NCI-H1436 treated with DMSO at 0.1 percent for 48 hours (cell line): ENCODE results near the gene SLC34A1.

Source experiments
- DNase-seq: peaks from one replicate; lab custom pipeline; 2025; lab: John Stamatoyannopoulos, UW

The SLC34A1 gene

DNA sequence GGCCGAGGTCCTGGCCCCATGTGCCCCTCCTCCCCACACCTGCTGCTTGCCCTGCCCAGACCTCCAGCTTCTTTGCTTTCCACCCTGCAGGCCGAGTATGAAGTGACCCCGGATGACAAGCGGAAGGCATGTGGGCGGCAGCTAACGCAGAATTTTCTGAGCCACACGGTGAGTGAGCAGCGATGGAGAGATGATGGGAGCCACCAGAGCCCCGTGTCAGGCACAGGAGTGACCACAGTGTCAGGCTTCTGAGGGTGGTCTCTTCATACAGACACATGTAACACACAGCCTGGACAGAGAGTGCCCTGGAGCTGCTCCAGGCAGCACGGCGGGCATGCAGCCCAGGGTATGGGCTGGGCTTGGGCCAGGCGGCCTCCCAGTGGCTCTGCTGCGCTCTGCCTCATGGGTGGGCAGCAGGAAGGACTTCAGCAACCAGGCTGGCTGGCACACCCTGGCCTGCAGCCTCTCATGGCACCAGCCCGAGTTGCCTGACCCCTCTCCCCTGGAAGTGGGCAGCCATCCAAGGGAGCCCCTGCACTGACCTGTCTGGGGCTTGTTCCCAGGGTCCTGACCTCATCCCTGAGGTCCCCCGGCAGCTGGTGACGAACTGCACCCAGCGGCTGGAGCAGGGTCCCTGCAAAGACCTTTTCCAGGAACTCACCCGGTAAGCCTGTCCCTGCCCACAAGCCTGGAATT lies 48.1 kb downstream of the SLC34A1 start:
- DNase-seq, result no peak

DNA sequence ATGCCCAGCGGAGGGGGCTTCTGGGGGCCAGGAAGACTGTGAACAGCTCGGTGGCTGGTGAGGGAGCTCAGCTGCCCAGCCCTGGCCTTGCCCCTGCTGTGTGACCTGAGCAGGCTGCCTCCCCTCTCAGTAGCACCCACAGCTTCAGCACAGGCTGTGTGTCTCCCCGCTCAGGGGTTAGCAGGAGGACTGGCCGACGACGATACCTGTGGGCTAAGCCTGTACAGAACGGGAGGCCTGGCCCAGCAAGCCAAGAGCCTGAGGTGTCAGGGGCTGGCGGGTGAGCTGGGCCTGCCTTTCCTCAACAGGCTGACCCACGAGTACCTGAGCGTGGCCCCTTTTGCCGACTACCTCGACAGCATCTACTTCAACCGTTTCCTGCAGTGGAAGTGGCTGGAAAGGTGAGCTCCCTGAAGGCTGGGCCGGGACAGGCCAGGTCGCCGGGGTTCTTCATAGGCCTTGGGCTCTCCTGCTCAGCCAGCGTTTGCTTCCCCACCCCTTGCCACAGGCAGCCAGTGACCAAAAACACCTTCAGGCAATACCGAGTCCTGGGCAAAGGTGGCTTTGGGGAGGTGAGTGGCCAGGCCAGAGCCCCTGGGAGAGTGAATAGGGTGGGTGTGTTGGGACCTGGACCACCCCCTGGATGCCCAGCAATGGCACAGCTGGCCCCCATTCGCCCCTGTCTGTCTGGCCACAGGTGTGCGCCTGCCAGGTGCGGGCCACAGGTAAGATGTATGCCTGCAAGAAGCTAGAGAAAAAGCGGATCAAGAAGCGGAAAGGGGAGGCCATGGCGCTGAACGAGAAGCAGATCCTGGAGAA lies 48.8 kb downstream of the SLC34A1 start:
- DNase-seq, result no peak

DNA sequence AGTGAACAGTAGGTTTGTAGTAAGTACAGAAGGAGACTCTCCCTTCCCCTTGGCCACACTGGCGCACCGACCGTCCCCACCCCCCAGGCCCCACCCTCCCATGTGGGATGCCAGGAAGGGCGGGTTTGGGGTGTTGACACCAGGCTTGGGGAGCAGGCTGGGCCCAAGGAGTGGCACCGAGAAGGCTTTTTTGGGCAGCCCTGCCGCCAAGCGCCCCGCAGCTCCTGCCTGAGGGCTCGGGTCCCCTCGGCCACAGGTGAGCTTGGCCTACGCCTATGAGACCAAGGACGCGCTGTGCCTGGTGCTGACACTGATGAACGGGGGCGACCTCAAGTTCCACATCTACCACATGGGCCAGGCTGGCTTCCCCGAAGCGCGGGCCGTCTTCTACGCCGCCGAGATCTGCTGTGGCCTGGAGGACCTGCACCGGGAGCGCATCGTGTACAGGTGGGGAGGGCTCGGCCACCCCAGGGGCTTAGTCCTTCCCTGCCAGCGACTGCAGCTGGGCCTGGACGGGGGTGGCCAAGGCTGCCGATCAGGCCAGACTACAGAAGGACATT lies 49.5 kb downstream of the SLC34A1 start:
- DNase-seq, result no peak

DNA sequence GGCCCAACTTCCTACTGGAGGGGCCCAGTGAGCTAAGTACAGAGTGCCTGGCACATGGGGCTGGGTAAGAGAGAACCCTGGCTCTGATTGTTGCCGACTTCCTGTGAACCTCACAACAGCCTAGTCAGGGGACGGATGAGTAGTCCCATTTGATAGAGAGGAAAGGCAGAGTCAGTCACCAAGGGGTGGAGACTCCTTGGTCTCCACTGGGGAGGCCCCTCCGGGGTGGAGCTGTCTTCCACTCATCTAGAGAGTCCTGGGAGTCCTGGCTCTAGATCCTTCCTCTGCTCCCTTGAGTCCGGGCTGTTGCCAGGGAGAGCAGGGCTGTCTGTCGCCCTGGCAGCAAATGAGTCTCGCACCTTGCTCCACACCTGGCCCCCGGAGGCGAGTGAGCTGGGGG lies 50.2 kb downstream of the SLC34A1 start:
- no peak for DNase-seq

DNA sequence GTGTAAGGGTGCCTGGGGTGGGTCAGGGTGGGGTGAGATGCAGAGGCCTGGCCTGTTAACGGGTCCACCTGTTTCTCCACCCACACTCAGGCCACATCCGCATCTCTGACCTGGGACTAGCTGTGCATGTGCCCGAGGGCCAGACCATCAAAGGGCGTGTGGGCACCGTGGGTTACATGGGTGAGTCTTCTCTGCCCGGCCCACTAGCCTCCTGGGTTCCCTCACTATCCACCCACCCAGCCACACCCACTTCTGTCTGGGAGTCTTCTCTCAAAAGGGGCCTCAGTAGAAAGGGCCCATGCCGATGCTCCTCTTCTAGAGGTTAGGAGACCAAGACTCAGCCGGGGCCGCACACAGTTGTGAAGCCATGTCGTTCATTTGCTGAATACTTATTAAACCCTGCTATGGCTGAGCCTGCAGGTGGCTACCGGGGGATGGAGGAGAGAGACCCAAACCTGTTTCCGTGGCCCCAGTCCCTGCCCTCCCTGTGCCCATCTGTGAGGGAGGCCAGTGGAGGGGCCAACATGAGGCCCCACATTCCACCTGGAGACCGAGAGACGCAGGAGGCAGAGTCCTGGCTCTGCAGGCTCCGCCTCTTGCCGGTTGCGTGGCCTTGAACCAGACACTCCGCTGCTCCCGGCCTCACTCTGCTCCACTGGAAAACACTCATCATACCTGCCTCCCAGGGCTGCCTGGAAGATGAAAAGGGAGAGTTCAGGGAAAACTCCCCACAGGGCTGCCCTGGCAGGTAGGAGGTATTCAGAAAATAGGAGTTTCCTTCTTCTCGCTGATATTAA lies 50.9 kb downstream of the SLC34A1 start:
- no peak for DNase-seq

DNA sequence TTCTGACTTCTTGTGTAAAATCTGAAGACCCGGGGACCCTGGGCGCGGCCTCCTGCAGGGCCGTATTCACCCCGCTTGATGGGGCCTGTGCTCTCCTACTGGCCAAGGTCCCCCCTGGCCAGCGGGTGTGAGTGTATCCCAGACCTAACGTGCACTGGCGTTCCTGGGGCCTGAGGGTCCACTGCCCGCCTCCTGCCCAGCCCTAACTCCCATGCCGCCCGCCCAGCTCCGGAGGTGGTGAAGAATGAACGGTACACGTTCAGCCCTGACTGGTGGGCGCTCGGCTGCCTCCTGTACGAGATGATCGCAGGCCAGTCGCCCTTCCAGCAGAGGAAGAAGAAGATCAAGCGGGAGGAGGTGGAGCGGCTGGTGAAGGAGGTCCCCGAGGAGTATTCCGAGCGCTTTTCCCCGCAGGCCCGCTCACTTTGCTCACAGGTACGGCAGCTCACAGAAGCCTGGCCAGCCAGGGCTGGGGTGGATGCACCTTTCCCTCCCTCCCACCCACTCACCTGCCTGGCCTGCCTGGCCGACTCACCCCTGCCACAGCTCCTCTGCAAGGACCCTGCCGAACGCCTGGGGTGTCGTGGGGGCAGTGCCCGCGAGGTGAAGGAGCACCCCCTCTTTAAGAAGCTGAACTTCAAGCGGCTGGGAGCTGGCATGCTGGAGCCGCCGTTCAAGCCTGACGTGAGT lies 51.8 kb downstream of the SLC34A1 start:
- DNase-seq, result no peak

DNA sequence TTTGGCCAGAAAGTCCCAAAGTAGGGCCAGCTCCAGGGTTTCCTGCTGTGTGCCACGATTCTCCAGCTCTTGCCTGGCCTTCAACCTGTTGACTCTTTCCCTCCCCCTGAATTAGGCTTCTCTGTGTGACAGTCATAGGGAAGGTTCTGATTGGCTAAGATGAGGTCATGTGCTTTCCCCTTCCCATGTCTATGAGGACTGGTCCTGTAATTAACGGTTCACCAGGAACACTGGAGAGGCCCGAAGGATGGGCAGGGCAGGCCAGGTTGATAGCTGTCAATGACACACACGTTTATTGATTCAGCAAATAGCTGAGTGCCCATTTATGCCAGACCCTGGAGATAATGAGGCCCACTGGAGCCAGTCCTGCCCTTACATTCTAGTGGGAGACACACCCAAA lies 53.4 kb downstream of the SLC34A1 start:
- no peak for DNase-seq

DNA sequence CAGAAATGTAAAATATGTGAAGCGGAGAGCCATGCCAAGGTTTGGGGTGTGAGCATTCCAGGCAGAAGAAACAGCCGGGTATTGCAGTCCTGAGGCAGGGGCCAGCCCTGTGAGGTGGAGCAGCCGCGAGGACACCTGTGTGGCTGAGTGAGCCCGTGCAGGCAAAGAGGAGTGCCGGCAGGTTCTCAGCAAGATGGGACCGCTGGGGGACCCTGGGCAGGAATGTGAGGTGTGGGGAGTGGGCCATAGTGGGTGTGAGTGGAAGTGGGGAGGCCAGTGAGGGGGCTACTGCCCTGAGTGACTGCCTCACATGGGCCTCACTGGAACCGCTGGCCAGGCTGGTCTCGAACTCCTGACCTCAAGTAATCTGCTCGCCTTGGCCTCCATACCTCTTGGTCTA lies 54.2 kb downstream of the SLC34A1 start:
- DNase-seq, result no peak

DNA sequence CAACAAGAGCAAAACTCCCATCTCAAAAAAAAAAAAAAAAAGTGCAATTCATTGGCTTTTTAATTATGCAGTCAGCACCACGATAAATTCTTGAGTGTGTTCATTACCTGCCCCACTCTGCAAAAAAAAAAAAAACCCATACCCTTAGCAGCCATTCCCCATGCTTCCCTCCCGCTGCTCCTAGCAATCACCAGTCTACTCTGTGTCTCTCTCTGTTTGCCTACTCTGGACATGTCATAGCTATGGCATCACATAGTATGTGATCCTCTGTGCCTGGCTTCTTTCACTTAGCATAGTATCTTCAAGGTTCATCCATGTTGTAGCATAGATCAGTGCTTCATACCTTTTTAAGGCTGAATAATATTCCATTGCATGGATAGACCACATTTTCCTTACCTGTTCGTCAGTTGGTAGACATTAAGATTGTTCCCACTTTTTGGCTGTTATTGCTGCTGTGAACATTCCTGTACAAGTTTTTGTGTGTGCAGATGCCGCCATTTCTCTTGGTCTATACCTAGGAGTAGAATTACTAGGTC lies 55.4 kb downstream of the SLC34A1 start:
- no peak for DNase-seq

DNA sequence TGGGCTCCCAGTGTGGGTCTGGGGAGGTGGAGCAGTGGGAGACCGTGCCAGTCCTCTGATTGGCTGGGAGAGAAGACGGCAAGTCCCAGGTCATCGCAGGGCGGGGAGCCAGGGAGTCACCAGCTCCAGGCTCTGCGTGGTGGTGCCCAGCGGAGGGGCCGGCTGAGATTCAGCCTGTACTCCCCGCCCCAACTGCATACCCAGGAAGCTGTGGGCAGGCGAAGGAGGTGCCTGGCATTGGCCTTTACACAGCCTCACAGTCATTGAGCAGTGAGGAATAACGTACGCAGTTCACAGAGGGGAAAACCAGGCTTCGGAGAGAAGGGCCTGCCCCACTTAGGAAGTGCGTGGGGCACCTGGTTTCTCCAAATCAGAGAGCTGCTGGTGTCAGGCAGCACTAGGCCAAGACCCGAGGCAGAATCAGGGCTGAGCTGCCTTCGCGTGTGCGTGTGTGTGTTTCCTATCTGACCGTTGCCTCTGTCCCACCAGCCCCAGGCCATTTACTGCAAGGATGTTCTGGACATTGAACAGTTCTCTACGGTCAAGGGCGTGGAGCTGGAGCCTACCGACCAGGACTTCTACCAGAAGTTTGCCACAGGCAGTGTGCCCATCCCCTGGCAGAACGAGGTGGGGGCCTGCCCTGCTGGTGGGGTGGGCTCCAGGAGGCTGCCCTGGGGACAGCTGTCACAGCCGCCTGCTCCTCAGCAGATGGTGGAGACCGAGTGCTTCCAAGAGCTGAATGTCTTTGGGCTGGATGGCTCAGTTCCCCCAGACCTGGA lies 56.2 kb downstream of the SLC34A1 start:
- DNase-seq, result no peak

DNA sequence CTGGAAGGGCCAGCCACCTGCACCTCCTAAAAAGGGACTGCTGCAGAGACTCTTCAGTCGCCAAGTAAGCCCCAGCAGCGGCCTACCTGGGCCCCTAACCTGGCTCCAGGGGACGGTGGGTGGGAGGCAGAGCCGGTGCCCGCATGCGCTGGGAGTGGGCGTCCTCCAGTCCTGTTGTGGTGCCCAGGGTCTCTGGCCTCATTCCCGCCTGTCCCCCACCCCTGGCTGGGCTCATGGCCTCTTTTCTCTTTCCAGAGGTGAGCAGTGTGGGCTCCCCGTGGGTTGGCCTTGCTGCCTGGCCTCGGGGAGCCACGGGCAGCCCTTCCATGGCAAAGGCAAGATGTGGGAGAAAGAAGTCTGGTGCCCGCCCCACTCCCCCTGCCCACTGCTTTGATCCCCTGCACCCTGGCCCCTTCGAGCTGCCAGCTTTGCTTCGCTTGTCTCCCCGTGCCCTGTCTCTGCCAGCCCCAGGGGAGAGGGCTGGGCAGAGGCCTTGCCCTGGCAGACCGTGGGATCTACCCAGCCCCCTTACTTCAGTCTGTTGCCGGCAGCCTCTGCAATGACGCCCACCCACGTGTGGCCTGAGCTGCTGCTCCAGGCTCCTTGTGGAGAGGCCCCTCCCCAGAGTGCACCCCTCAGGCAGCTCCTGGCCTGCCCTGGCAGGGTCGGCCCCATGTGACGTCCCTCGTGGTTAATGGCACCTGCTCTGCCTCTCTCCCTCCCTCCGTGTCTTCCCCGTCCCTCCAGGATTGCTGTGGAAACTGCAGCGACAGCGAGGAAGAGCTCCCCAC lies 57.0 kb downstream of the SLC34A1 start:
- DNase-seq, result no peak

DNA sequence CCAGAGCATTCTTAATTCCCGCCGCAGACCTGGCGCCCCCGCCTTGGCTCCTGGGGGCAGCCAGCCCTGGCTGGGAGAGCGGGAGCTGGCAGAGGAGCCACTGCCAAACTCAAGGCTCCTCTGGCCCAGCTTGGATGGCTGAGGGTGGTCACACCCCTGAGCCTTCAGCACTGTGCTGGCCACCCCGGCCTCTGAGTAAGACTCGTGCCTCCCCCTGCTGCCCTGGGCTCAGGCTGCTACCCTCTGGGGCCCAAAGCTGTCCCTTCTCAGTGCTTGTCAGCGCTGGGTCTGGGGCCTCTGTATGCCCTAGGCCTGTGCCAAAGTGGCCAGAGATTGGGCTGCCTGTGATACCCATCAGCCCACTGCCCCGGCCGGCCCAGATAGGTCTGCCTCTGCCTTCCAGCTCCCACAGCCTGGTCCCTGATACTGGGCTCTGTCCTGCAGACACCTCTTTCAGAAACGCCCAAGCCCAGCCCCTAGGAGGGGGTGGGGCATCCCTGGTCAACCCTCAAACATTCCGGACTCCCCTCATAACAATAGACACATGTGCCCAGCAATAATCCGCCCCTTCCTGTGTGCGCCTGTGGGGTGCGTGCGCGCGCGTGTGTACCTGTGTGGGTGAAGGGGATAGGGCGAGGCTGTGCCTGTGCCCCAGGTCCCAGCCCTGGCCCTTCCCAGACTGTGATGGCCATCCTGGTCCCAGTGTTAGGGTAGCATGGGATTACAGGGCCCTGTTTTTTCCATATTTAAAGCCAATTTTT lies 58.0 kb downstream of the SLC34A1 start:
- DNase-seq, result no peak

DNA sequence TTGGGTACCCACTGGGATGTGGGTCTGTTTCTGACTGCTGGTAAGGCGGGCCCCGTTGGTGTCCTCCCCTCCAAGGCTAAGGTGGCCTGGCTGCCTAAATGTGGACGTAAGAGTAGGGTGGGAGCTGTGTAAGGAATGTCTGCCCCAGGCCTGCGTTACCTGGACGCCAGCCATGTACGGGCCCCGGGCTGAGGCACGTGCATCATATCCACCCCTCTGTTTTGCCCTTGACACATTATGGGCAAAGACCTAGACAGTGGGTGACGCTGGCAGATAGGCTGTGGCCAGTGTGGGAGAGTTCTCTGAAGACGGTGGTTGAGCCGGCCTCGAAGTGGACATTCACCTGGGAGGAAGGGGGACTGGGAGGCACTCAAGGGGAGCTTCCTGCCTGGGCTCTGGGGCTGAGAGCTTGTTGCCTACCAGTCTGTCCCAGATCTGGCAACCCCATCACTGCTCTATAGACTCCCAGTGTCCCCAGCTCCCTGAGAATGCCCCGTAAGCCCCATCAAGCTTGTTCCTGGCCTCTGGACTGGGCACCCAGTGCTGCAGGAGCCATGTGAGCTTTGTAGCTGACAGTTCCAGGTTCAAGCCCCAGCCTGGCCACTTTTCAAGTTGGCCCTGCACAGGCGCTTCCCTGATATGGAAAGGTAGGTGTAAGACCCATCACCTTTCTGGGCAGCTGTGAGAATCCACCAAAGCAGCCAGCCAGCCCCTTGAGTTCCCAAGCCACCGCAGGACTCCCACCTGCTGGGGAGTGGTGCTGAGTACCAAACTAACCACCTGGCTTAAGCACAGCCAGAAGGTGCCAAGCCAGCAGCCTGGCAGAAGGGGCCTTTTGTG lies 59.1 kb downstream of the SLC34A1 start:
- no peak for DNase-seq

DNA sequence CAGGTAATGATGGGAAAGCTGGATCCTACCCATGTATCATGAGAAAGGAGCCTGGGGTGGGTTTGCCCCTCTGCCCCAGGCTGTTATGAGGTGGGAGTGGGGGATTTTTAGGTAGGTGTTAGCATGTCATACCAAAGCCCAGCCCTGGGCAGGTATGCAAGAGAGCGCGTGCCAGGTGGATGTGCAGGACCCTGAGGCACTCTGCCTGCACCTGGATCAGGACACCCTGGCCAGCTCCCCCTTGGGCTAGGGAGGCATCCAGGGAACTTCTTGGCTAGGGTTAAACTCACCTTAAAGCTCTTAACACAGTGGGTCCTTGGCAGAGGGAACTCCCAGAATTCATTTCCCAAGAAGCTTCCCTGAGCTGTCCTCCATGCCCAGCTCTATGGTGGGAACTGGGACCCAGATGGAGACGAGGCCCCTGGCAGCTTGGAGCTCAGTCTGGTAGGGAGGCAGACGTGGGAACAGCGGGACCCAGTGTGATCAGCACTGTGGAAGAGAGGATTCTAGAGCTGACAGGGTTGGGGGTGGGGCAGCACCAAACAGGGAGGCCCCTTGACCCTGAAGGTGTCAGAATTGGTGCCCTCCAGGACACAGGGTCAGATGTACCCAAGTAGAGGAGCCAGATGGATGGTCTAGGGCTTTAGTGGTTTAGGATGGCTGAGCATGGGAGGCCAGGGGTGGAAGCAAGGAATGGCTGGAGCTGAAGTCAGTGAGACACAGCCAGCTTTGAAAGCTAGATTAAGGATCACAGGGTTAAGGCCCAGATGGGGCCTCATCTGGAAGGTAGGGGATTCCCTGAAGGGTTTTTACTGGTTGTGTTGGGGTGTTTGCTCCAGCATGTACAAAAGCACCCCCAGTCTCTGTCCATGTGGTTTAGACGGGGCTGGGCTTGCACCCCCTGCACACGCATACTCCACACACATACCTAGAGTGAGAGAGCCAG lies 60.1 kb downstream of the SLC34A1 start:
- DNase-seq, result no peak

DNA sequence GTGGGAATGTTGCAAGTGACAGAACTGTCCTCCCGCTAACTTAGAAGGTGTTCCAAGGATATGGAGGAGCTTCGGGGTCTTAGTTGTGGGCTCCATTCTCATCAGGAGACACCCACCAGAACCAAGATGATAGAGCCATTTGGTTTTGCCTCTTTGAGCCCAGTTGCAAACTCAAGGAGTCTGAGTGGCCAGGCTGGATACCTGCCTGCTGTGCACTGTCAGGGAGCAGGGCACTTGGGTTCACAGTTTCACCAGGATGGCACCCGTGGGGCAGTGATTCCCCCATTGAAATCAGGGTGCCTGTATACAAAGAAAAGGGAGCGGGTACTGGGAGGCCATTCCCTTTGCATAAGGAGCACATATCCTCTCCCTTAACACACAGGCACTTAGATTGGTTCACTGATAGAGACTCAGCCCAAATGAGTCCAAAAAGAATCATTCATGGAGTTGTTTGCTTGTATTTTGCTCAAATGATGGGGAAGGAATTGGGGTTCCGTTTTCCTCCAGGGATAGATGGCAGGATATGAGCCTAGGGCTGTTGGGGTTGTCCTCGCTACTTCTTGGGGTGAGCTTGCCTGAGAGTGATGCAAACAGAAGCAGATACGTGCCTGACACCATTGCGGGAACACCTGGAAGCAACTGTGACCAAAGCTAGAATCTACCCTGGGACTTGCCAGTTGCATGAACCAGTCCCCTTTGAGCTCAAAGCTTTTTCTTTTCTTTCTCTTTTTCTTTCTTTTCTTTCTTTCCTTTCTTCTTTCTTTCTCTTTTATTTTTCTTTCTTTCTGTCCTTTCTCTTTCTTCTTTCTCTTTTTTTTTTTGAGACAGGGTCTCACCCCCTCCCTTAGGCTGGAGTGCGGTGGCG lies 61.0 kb downstream of the SLC34A1 start:
- no peak for DNase-seq

DNA sequence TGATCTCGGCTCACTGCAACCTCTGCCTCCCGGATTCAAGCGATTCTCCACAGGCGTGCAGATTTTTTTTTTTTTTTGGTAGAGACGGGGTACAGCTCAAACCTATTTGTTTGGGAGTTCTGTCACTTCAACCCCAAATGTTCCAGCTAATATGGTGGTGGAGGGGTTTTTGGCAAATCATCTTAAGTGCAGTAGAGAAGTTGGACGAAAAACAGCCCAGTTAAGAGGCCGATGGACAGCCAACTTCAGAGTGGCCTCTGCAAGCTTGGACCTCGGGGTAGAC lies 61.6 kb downstream of the SLC34A1 start:
- DNase-seq, result no peak
